Adrenal gland (tissue), 12 donors: ENCODE data around the gene SMYD5. TPM values are rescaled to one million over a fixed set of nuclear protein-coding genes. Genes with fewer than 3 reads are reported as not detected.
"Not testable (repeated sequence)": the region's sequence is repeated elsewhere in the genome, so short reads cannot be mapped to it uniquely, and the experiment has no call there.

Experiments
- DNase-seq, 7 donors: peaks; one replicate each; pipeline ENCODE4 v3.0.0-alpha.2; 2019 to 2020
- H3K27ac ChIP-seq, 5 donors: fragments of 200-600 bp; sonication (generic) in 4 of 5; 1 replicate in 3 of 5; 2 replicates in 2 of 5; pipeline versions ENCODE4 v1.5.1 to v1.8.0; 2016 to 2020; ENCODE audit warnings: mild to moderate bottlenecking in 1 of 5
- H3K27me3 ChIP-seq: fragments of 200-600 bp; 2 replicates; pipeline ENCODE4 v1.8.0; 2021
- H3K36me3 ChIP-seq, 2 donors: fragments of 200-600 bp; replicated peaks in 1 of 2; 1 replicate in 1 of 2; 2 replicates in 1 of 2; pipeline versions ENCODE4 v1.5.1 to v1.8.0; 2018 to 2022
- H3K4me1 ChIP-seq, 2 donors: fragments of 200-600 bp; replicated peaks in 1 of 2; 1 replicate in 1 of 2; 2 replicates in 1 of 2; pipeline versions ENCODE4 v1.5.1 to v1.8.0; 2018 to 2021
- H3K4me3 ChIP-seq, 4 donors: fragments of 200-600 bp; sonication (generic) in 3 of 4; one replicate each; pipeline ENCODE4 v1.5.1; 2016 to 2018
- H3K9me3 ChIP-seq, 3 donors: fragments of 200-600 bp; sonication (generic) in 1 of 3; replicated peaks in 1 of 3; 1 replicate in 2 of 3; 2 replicates in 1 of 3; pipeline versions ENCODE4 v1.5.1 to v1.8.0; 2016 to 2021
- POLR2A ChIP-seq, 2 donors: fragments of 450-650 bp; IDR thresholded peaks; one replicate each; pipeline ENCODE4 v1.6.1; 2017; ENCODE audit warnings: antibody characterized with exemption in 2 of 2, mild to moderate bottlenecking in 2 of 2, moderate library complexity in 1 of 2
- WGBS, 4 donors: extraction: QIAGEN DNeasy Blood & Tissue Kit in 2 of 4; methylation state at CpG; one replicate each; pipeline versions ENCODE4 v1.1.5 to v1.1.7; 2013 to 2017; 5-methylcytosine and 5-hydroxymethylcytosine counted together
- intact Hi-C, 2 donors: fragments of 100-400 bp; cut with DNase I; formaldehyde crosslinking; loops; one replicate each; pipeline versions ENCODE4 v1.14.1 to v1.15.0; 2022 to 2023
- polyA plus RNA-seq, 3 donors: library from polyadenylated mRNA; stranded (reverse); fragments of 200-250 nt in 2 of 3; fragments of 350-450 nt in 1 of 3; fragmentation: Illumina TruSeq in 1 of 3; extraction: RNeasy Lipid Tissue Mini Kit (QIAGEN cat#74804) in 1 of 3; gene quantifications; one replicate each; pipeline ENCODE4 v1.2.3, GENCODE V29; 2013 to 2014
- total RNA-seq, 9 donors: library from RNA; depleted of rRNA in 4 of 9; stranded (reverse); fragments of >200 nt in 4 of 9; fragments of 120-200 nt in 1 of 9; fragmentation: NEBNext Ultra II Directional in 1 of 9; extraction: Animal tissue kit (Norgen Biotek cat#: 25700) in 1 of 9; gene quantifications; one replicate each; pipeline versions ENCODE4 v1.1.0 to v1.2.4, GENCODE V29; 2013 to 2023
- TF ChIP-seq, protein P1 (sequence below), 6 experiments: fragments of 450-650 bp in 4 of 6; fragments of 200-600 bp in 2 of 6; sonication (generic) in 1 of 6; IDR thresholded peaks; 1 replicate in 5 of 6; 2 replicates in 1 of 6; pipeline versions ENCODE4 v1.5.1 to v1.8.0; 2016 to 2021; ENCODE audit warnings: antibody characterized with exemption in 6 of 6, mild to moderate bottlenecking in 2 of 6, moderate library complexity in 1 of 6
- donor health status: healthy with polysubstance abuse.
- donor health status: Bipolar disorder and iron deficiency.
- donor health status: DM: yes; HTN: yes; CAD: no.
- donor health status: DM: no; HTN: no; CAD: no.
- donor health status: DM: no; HTN: no; CAD: no.
- donor health status: DM: yes; HTN: yes; CAD: no.

Gene SMYD5
- total and polyA plus RNA-seq, 12 donors = 8.7 to 45.4 (median 28.1) TPM

DNA sequence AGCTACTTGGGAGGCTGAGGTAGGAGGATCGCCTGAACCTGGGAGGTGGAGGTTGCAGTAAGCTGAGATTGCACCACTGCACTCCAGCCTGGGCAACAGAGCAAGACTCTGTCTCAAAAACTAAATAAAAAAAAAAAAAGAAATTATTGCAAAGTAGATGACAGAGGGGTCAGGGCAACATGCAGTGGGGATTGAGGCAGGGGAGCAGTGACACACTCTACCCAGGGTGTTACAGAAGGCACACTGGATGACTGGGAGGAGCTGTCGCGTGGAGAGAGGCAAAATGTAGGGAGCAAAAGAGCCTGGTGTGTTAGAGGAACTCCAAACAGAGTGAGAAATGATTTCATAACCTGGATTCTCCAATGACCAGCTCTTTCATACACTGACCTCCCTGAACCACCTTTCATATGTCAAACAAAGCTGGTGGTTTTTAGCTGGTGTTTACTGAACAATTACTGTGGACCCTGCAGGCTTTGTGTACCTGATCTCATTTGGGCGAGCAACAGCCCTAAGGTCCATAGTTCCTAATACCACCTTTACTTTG lies 48.1 kb downstream of the SMYD5 start:
- Histone ChIP-seq H3K9me3 (no peaks in the 10 kb centered on the region), H3K36me3 (no peaks in the 10 kb centered on the region), H3K4me1 (no peaks in the 10 kb centered on the region), H3K27ac (no peak overlapping the region), H3K4me3 (no peak overlapping the region), H3K27me3 (no peaks in the 10 kb centered on the region)
- intact Hi-C loops = no loop called here
- WGBS, 4 donors = 83 to 90% (median 88%) methylated on average over 4 of the region's 4 CpGs
- DNase-seq = no peak
- TF ChIP-seq, protein P1, sequence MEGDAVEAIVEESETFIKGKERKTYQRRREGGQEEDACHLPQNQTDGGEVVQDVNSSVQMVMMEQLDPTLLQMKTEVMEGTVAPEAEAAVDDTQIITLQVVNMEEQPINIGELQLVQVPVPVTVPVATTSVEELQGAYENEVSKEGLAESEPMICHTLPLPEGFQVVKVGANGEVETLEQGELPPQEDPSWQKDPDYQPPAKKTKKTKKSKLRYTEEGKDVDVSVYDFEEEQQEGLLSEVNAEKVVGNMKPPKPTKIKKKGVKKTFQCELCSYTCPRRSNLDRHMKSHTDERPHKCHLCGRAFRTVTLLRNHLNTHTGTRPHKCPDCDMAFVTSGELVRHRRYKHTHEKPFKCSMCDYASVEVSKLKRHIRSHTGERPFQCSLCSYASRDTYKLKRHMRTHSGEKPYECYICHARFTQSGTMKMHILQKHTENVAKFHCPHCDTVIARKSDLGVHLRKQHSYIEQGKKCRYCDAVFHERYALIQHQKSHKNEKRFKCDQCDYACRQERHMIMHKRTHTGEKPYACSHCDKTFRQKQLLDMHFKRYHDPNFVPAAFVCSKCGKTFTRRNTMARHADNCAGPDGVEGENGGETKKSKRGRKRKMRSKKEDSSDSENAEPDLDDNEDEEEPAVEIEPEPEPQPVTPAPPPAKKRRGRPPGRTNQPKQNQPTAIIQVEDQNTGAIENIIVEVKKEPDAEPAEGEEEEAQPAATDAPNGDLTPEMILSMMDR (IDR thresholded peaks at IDR 0.05) = no peak
- TF ChIP-seq POLR2A (IDR thresholded peaks at IDR 0.05) = no peak

DNA sequence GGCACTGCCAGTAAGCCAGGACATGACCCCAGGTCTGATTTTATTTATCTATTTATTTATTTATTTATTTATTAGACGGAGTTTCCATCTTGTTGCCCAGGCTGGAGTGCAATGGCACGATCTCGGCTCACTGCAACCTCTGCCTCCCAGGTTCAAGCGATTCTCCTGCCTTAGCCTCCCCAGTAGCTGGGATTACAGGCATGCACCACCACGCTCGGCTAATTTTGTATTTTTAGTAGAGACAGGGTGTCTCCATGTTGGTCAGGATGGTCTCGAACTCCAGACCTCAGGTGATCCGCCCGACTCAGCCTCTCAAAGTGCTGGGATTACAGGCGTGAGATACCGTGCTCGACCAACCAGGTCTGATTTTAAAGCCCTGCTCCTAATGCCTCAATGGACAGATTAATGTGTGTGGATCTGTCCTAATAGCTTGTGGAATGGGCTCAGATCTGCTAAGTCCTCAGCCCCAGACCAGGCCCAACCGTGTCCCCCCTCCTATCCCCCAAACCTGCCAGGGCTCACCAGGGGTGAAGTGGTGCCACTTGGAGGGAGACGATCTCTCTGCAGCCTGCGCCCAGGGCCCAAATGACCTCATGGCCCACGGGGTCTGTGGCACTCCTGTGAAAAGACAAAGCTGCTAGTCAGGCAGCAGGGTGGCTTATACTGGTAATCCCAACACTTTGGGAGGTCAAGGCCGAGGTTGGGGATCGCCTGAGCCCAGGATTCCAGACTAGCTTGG lies 48.8 kb downstream of the SMYD5 start:
- intact Hi-C loops, H3K4me3 ChIP-seq, H3K4me1 ChIP-seq, H3K36me3 ChIP-seq, H3K27ac ChIP-seq, H3K27me3 ChIP-seq, H3K9me3 ChIP-seq, DNase-seq: not testable (repeated sequence)
- WGBS, 4 donors = 89 to 91% (median 90%) methylated on average over 17 to 18 of the region's 18 CpGs

DNA sequence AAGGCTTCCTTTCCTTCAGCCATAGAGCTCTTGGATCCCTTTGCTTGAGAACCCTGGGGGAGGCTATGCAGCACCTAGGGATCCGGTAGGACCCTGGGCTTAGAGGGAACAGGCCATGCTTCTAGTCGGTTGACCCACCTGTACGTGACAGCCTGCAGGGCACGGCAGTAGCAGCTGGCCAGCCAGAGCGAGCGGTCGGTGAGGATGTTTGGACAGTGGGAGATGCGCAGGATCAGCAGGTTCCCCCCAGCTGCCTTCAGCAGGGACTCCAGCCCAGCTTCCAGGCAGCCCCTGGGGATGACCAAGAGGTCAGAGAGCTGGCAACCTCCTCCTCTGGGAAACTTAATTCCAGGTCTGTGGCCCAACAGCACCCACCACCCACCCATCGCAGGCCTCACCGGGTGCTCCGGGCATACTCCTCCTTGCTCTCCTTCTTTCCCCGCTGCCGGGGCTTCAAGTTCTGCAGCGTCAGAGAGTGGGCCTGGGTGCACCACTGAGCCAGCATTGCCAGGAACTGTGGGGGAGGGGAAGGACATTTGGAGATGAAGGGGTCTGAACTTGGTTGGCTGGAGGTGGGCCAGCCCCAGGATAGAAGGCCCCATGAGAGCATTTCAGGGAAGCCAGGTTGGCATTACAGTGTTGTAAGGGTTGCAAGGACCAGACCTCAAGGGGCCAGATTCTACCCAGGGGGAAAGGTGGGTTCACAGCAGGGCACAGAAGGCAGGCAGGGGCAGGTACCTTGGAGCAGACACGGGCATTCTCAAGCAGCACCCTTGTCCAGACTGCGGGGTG lies 49.7 kb downstream of the SMYD5 start:
- Histone ChIP-seq H3K9me3 (no peaks in the 10 kb centered on the region), H3K36me3 (no peaks in the 10 kb centered on the region), H3K27ac (no peak overlapping the region), H3K4me3 (no peak overlapping the region), H3K4me1 (no peaks in the 10 kb centered on the region), H3K27me3 (peaks cover 6% of the 10 kb centered on the region)
- intact Hi-C loops = no loop called here
- 90 to 96% (median 93%) methylated on average over 12 to 16 of the region's 16 CpGs for WGBS, 4 donors
- DNase-seq = no peak
- no peak for TF ChIP-seq POLR2A (IDR thresholded peaks at IDR 0.05)
- TF ChIP-seq, protein P1 (IDR thresholded peaks at IDR 0.05) = no peak

DNA sequence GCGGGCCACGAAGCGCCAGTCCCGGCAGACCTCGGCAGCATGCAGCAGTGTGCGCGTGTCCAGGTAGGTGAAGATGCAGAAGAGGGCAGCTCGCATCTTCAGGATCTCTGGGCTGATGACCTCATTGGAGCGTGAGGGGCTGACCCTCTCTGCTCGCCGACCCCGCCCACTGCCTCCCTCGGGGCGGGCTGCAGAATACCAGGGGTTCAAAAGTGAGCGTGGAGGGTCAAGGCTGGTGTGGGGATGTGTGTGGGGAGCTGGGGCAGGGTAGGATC lies 50.2 kb downstream of the SMYD5 start:
- peaks cover 7% of the 10 kb centered on the region for H3K27me3 ChIP-seq
- TF ChIP-seq POLR2A (IDR thresholded peaks at IDR 0.05) = no peak
- TF ChIP-seq, protein P1 (IDR thresholded peaks at IDR 0.05) = no peak
- H3K36me3 ChIP-seq = no peaks in the 10 kb centered on the region
- H3K9me3 ChIP-seq = no peaks in the 10 kb centered on the region
- intact Hi-C loops = no loop called here
- no peaks in the 10 kb centered on the region for H3K4me1 ChIP-seq
- WGBS, 4 donors = 91 to 92% (median 91%) methylated on average over 8 to 15 of the region's 15 CpGs
- no peak overlapping the region for H3K27ac ChIP-seq
- no peak overlapping the region for H3K4me3 ChIP-seq
- no peak for DNase-seq
